Smooth muscle cell of the coronary artery (primary cell): ENCODE measurements around the gene GLYR1. TPM values are rescaled to one million over a fixed set of nuclear protein-coding genes. Genes with fewer than 3 reads are reported as not detected.

Experiments used
- total RNA-seq: library from RNA; depleted of rRNA; stranded (reverse); fragments of >200 nt; gene quantifications from 2 replicates; pipeline ENCODE4 v1.2.3, GENCODE V29; 2014; ENCODE audit warnings: low replicate concordance

Gene GLYR1
- 33.1 and 35.6 TPM in 2 replicates for total RNA-seq

DNA sequence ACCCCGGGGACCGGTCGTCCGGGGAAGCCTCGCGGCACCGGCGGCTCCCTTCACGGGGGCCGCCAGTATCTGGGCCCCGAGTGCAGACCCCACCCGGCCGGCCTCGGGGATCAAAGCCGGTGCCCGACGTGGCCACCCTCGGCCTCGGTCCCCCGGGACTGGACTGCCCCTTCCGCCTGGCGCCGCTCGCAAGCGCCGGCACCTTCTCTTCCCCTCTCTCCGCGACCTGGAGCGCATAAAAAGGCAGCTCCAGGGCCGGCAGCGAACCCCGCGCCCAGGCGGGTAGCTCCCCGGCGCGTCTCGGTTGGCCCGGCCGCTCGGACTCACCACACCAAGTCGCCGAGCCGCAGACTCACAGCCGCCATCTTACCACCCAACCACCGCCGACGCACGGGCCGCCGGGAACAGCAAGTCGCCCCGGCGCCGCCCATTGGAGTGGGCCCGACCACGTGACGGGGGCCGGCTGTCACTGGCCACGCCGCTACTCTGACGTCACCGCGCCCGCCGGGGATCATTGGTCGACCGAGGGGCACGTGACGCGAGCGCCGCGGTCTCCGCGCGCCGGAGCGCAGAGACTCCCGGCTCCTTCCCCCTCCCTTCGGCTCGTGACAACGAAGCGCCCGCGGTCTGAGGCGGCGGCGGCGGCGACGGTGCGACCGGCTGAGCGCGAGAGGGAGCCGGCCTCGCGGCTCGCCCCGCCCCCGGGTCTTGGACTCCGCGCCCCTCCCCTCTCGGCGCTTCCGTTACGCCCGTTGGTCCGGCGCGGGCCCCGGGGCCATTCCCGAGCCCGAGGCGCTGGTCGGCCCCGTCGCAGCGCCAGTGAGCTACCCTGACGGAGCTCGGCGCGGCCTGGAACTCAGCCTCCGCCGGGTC is at the start of gene GLYR1, which contains the start of gene UBN1:
Gene GLYR1 (minus strand): TSS at position 388 of the 873 bp plus-strand sequence. CDS start 23 bp downstream, at position 365.
Gene UBN1 (plus strand): TSS at position 581 of the 873 bp plus-strand sequence. CDS start 5,437 bp downstream, outside the sequence.

DNA sequence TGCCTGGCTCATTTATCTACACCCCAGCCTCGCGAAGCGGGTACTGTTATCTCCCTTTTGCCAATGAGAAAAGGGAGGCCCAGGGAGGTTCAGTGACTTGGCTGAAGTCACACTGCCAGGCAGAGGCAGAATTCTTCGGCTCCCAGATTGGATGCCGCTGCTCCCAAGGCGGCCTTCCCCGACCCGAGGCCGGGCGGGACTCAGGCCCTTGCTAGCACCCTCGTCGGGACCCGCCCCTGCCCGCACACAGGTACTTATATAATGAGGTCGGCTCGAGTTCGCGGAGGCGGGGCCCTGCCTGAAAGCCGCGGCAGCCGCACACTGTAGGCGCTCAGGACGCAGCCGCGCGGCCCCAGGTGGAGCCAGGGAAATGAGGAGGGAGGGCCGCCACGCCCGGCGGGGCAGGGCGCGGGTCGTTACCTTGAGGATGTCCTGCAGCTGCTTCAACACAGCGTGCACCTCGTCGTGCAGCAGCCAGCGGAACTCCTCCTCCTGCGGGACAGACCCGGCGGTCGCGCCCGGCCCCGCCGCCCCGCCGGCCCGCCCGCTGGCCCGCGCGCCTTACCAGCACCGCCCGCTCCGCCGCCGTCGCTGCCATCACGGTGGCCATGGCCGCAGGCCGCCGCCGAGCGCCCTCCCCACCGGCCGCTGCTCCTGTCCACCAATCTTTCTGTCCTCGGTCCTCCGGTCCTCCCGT is 45.0 kb downstream of the GLYR1 start, which contains the start of gene ROGDI:
Gene ROGDI (minus strand): TSS at position 672 of the 697 bp plus-strand sequence. CDS start 62 bp downstream, at position 610.

DNA sequence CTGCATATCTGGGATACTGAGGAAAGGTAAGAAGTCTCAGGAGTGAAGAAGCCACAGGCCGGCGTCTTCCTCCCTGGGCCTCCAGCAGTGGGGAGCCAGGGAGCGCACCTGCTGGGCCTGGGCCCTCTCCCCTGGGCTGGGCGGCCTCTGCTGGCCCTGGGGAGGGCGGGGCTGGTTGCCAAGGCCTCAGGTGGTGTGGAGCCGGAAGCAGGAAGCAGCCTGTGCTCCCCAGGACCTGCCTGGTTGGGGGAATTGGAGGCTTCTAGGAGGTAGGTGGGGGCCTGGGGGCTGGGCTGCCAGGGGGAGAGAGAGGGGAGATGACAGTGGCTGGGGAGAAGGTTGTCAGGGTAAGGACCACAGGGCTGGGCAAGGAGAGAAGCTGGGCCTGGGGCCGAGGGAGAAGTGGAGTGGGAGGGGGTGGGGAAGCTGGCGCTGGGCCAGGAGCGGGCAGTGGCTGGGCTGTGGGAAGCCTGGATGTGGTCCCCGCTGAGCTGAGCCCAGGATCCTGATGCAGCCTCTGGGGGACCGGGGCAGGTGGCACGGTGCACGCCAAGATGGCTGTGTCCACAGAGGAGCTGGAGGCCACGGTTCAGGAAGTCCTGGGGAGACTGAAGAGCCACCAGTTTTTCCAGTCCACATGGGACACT is 51.8 kb downstream of the GLYR1 start, which contains the start of gene SMIM22:
Gene SMIM22 (plus strand): TSS at position 189 of the 647 bp plus-strand sequence. CDS start 366 bp downstream, at position 555.

DNA sequence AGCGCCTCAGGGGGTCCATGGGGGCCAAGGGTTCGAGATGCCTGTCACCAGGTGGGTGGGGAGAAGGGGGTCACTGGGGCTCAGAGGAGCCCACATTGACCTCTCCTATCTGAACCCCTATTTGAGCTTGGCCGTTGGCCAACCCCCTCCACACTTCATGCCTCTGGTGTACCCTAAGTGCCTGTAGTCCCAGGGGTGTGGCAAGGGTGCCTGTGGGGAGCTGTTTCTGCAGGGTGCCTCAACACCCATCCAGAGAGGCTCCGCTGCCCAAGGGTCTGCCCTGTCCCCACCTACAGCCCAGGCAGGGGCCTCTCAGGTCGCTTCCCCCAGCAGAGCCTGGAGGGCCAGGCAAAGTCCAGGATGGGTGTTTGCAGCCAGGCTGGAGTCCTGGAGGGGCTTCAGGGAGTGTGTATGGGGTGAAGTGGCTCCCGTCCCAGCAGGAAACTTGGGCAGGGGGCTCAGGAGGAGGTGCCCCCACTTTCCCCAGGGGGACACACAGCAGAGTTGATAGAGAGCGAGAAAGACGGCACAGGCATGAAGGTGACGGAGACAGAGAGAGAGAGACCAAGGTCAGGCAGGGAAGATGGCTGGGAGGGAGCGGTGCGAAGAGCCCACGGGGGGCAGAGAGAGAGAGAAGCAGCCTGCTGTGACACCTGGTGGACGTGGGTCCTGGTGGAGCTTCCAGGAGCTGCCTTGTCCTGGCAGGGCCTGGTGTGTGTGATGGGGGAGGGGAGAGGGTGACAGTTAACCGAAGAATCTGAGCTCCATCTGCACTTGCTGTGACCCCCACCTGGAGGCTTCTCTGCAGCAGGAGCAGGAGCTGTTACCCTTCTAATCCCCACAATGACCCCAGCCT is 59.2 kb downstream of the GLYR1 start, which contains the start of gene SEPTIN12:
Gene SEPTIN12 (minus strand): TSS at position 719 of the 856 bp plus-strand sequence. CDS start 700 bp downstream, at position 19.

DNA sequence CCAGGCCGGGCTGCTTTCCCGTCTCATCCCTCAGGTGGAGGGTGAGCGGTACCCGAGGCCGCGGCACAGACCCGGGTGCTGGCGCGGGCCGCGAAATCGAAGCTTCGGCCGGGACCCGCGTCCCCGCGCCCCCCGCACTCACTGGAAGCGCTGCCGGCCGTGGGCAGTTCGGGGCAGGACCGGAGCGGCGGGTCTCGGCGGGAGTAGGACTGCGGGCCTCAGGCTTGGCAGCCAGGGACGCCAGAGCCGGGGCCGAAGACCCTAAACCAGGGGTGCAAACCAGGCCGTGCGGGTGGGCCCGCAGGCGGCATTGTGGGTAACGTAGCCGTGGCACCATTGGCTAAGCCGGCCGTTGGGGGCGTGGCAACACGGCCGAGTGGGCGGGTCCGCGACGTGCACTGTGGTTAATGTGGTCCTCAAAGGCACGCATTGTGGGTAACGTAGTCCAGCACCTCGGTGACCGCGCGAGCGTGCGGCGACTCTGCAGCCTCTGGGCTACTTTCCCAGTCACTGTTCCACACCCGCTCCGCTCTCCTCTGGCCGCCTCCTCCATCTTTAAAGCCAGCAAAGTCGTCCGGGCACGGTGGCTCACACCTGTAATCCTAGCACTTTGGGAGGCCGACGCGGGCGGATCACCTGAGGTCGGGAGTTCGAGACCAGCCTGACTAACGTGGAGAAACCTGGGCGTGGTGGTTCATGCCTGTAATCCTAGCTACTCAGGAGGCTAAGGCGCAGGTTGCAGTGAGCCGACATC is 80.0 kb downstream of the GLYR1 start, which contains the start of gene ZNF500:
Gene ZNF500 (minus strand): TSS at position 288 of the 754 bp plus-strand sequence. CDS start 1,184 bp downstream, outside the sequence.

Other genes with a start within 250 kb of the GLYR1 start
- 3.2 and 7.1 TPM in 2 replicates for gene UBALD1, start 232.4 kb downstream of the GLYR1 start, total RNA-seq
- gene MGRN1, start 222.5 kb downstream of the GLYR1 start, total RNA-seq, result 20.6 and 25.4 TPM in 2 replicates
- gene NUDT16L1, start 153.7 kb downstream of the GLYR1 start, total RNA-seq, result 17.7 and 24.3 TPM in 2 replicates
- 27.2 and 30.7 TPM in 2 replicates for gene ANKS3, start 113.0 kb downstream of the GLYR1 start, total RNA-seq
- 0.47 and 1.1 TPM in 2 replicates for gene DNAAF8, start 112.8 kb downstream of the GLYR1 start, total RNA-seq
- 4.7 and 5.6 TPM in 2 replicates for gene ZNF500, start 80.1 kb downstream of the GLYR1 start, total RNA-seq
- not detected in 2 replicates for gene SEPTIN12, start 58.9 kb downstream of the GLYR1 start, total RNA-seq
- not detected in 2 replicates for gene SMIM22, start 51.9 kb downstream of the GLYR1 start, total RNA-seq
- gene ROGDI, start 44.7 kb downstream of the GLYR1 start, total RNA-seq, result 8.3 and 16.6 TPM in 2 replicates
- 11.4 and 17.8 TPM in 2 replicates for gene UBN1, start 193 bp upstream of the GLYR1 start, total RNA-seq
- 0.68 and 201 TPM in 2 replicates for gene PPL, start 89.9 kb upstream of the GLYR1 start, total RNA-seq
- gene SEC14L5, start 111.0 kb upstream of the GLYR1 start, total RNA-seq, result 2.6 TPM in 1 of 2 replicates, not detected in the other
- gene NAGPA, start 186.6 kb upstream of the GLYR1 start, total RNA-seq, result 9.5 and 14.3 TPM in 2 replicates
- 0.82 TPM in 1 of 2 replicates, not detected in the other for gene C16orf89, start 218.7 kb upstream of the GLYR1 start, total RNA-seq
- gene ALG1, start 224.6 kb upstream of the GLYR1 start, total RNA-seq, result 24.7 and 30.1 TPM in 2 replicates